Lung (tissue), 12 donors: Measurements from ENCODE around the gene BPIFA3. TPM values are rescaled to one million over a fixed set of nuclear protein-coding genes. Genes with fewer than 3 reads are reported as not detected.

Experiments used
- ATAC-seq: fragments of 200-7000 bp; cut with Tn5 transposase; one replicate; pipeline ENCODE4 v1.9.1; 2020; ENCODE audit warnings: moderate number of reproducible peaks; ENCODE audit not compliant: insufficient read depth, low FRiP score
- DNase-seq, 3 donors: peaks; one replicate each; pipeline ENCODE4 v3.0.0-alpha.2; 2013 to 2017
- H3K27ac ChIP-seq, 2 donors: one replicate each; pipeline ENCODE4 v1.5.1; 2013; ENCODE audit warnings: mild to moderate bottlenecking in 2 of 2, moderate library complexity in 2 of 2, control low read depth in 1 of 2, inconsistent platforms in 1 of 2, low read depth in 1 of 2, low read length in 1 of 2
- H3K27me3 ChIP-seq, 3 donors: one replicate each; pipeline ENCODE4 v1.5.1; 2013; ENCODE audit warnings: low read length in 2 of 3; ENCODE audit not compliant: control insufficient read depth in 3 of 3, insufficient read depth in 3 of 3
- H3K36me3 ChIP-seq, 4 donors: one replicate each; pipeline ENCODE4 v1.5.1; 2013; ENCODE audit warnings: low read length in 4 of 4, mild to moderate bottlenecking in 1 of 4, moderate library complexity in 1 of 4; ENCODE audit not compliant: control insufficient read depth in 4 of 4, insufficient read depth in 4 of 4
- H3K4me1 ChIP-seq, 5 donors: one replicate each; pipeline ENCODE4 v1.5.1; 2013; ENCODE audit warnings: low read length in 5 of 5, mild to moderate bottlenecking in 2 of 5, moderate library complexity in 1 of 5; ENCODE audit not compliant: control insufficient read depth in 5 of 5, insufficient read depth in 5 of 5
- H3K4me3 ChIP-seq: one replicate; pipeline ENCODE4 v1.5.1; 2013; ENCODE audit warnings: mild to moderate bottlenecking, control low read depth, moderate library complexity
- H3K9ac ChIP-seq, 2 donors: one replicate each; pipeline ENCODE4 v1.5.1; 2013; ENCODE audit warnings: low read length in 2 of 2, control low read depth in 1 of 2; ENCODE audit not compliant: insufficient read depth in 1 of 2
- H3K9me3 ChIP-seq, 4 donors: one replicate each; pipeline ENCODE4 v1.5.1; 2013; ENCODE audit warnings: low read length in 3 of 4, mild to moderate bottlenecking in 1 of 4, moderate library complexity in 1 of 4; ENCODE audit not compliant: control insufficient read depth in 4 of 4, insufficient read depth in 3 of 4
- CTCF ChIP-seq: IDR thresholded peaks from 2 replicates; pipeline ENCODE4 v1.5.1; 2012; ENCODE audit warnings: mild to moderate bottlenecking; ENCODE audit errors: control extremely low read depth, extremely low read depth
- WGBS, 2 donors: extraction: QIAGEN DNeasy Blood & Tissue Kit; methylation state at CpG; one replicate each; pipeline ENCODE4 v1.1.7; 2013; 5-methylcytosine and 5-hydroxymethylcytosine counted together
- polyA plus RNA-seq, 2 donors: library from polyadenylated mRNA; stranded (reverse); fragments of 200-250 nt; gene quantifications; one replicate each; pipeline ENCODE4 v1.2.1, GENCODE V29; 2013
- total RNA-seq, 2 donors: library from RNA; depleted of rRNA in 1 of 2; stranded (reverse); fragments of >200 nt in 1 of 2; gene quantifications; one replicate each; pipeline ENCODE4 v1.2.1, GENCODE V29; 2014 to 2021
- donor health status: control.
- donor health status: control.
- donor health status: Bipolar disorder and iron deficiency.
- donor health status: healthy.
- donor health status: DM: yes; HTN: yes; CAD: no.

Gene BPIFA3
- total and polyA plus RNA-seq, 4 donors: not detected

- no peak for TF ChIP-seq CTCF
- ATAC-seq: no peak
- Histone ChIP-seq H3K9ac (no peak overlapping the region), H3K9me3 (peaks cover 0 to 2% (median 0%) of the 10 kb centered on the region in 4 donors), H3K27me3 (peaks cover 0 to 3% (median 0%) of the 10 kb centered on the region in 3 donors), H3K4me3 (no peak overlapping the region), H3K36me3 (no peaks in the 10 kb centered on the region), H3K27ac (no peak overlapping the region), H3K4me1 (peaks cover 0 to 4% (median 0%) of the 10 kb centered on the region in 5 donors)
- WGBS, 2 donors: 6% methylated on average over 13 of the region's 13 CpGs
- peak; percentile 77 to 84 (median 79) for DNase-seq
These were observed 7.4 kb upstream of the BPIFA3 start for GRCh38 chr20:33209789-33210188.

GRCh38 chr20:33210371-33210770, 6.8 kb upstream of the BPIFA3 start:
- Histone ChIP-seq H3K27me3 (peaks cover 0 to 3% (median 0%) of the 10 kb centered on the region in 3 donors), H3K4me3 (no peak overlapping the region), H3K9me3 (peaks cover 0 to 5% (median 0%) of the 10 kb centered on the region in 4 donors), H3K9ac (no peak overlapping the region), H3K4me1 (peaks cover 0 to 4% (median 0%) of the 10 kb centered on the region in 5 donors), H3K27ac (no peak overlapping the region), H3K36me3 (no peaks in the 10 kb centered on the region)
- DNase-seq: no peak
- ATAC-seq: no peak
- no peak for TF ChIP-seq CTCF
- WGBS, 2 donors: 57 to 92% methylated on average over 1 of the region's 1 CpG

- Histone ChIP-seq H3K27ac (no peak overlapping the region), H3K9ac (no peak overlapping the region), H3K36me3 (no peaks in the 10 kb centered on the region), H3K4me1 (peaks cover 0 to 2% (median 0%) of the 10 kb centered on the region in 5 donors), H3K4me3 (no peak overlapping the region), H3K9me3 (peaks cover 0 to 5% (median 0%) of the 10 kb centered on the region in 4 donors), H3K27me3 (peaks cover 0 to 3% (median 0%) of the 10 kb centered on the region in 3 donors)
- no peak for ATAC-seq
- peak; percentile 18 to 51 (median 22) for DNase-seq
- TF ChIP-seq CTCF: peak; percentile 24
- WGBS, 2 donors: 22 to 24% methylated on average over 5 of the region's 5 CpGs
These were observed 5.2 kb upstream of the BPIFA3 start for GRCh38 chr20:33211817-33212424.

GRCh38 chr20:33224399-33224798, 7.2 kb downstream of the BPIFA3 start:
- TF ChIP-seq CTCF: no peak
- H3K4me1 ChIP-seq: no peaks in the 10 kb centered on the region
- H3K9me3 ChIP-seq: no peaks in the 10 kb centered on the region
- no peaks in the 10 kb centered on the region for H3K36me3 ChIP-seq
- no peak overlapping the region for H3K4me3 ChIP-seq
- H3K27ac ChIP-seq: no peak overlapping the region
- peaks cover 0 to 2% (median 0%) of the 10 kb centered on the region in 3 donors for H3K27me3 ChIP-seq
- ATAC-seq (no peak), DNase-seq (no peak)
- H3K9ac ChIP-seq: no peak overlapping the region
- WGBS, 2 donors: 89 to 93% methylated on average over 4 of the region's 4 CpGs
